ENCODE data around the gene WDR27. TPM values are rescaled to one million over a fixed set of nuclear protein-coding genes. Genes with fewer than 3 reads are reported as not detected.

The WDR27 gene
- total RNA-seq, 1 donor from 2014 or later, result 27.2 TPM

DNA sequence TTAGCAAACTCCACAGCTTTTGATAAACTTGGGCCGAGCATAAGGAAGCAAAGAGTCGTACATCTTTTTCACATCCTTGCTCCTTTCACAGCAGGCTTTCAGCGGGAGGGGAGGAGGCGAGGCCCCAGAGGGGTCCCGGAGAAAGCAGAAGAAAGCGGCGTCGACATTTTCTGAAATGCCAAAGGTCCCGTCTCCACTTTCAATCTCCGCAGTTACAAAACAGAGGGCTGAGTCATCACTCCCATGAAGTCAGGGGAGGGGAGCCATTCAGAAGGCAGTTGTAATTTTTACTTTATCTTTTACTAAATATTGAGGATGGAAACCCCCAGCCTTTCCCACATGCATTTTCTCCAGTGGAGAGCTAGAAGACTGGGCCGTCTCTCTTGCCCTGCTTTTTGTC, 274.0 kb downstream of the WDR27 start:
- no peak for TF ChIP-seq CTCF (conservative IDR thresholded peaks at IDR 0.05; ENCODE audit: low read depth, low read length)
- H3K4me3 ChIP-seq (ENCODE audit: low read depth, low read length), result no peak overlapping the region

GRCh38 chr6:169426611-169427010, 275.2 kb downstream of the WDR27 start:
- no peak for TF ChIP-seq CTCF (conservative IDR thresholded peaks at IDR 0.05; ENCODE audit: low read depth, low read length)
- no peak overlapping the region for H3K4me3 ChIP-seq (ENCODE audit: low read depth, low read length)
- no peak for DNase-seq (ENCODE audit: low read depth)

More for the DNA sequence above, 274.0 kb downstream of the WDR27 start:
- no peak for DNase-seq (ENCODE audit: low read depth)

DNA sequence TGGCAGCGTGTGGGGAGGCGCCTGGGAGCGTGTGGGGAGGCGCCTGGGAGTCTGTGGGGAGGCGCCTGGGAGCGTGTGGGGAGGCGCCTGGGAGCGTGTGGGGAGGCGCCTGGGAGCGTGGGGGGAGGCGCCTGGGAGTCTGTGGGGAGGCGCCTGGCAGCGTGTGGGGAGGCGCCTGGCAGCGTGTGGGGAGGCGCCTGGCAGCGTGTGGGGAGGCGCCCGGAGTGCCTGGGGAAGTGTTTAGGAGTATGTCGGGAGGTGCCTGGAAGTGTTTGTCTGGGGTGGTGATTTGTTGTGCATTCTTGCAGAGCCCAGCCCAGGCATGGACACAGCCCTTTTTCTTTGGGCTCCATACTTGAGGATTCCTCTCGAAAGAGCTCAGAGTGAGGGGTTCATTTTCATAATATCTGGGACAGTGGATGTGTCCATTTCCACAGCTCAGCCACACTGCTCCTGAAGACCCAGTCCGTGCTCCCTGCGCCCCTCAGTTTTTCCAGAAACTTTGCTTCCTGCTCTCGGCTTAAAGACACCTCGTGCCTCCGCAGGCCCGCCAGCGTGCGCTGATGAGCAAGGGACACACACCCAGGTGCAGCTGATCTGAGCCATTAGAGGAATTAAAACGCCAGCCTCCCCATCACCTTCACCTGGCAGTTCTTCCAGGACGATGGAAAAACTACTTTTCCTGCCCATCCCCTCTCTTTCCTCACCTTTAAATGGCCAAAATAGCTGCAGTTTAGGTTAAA, 276.0 kb downstream of the WDR27 start:
- no peak for TF ChIP-seq CTCF (conservative IDR thresholded peaks at IDR 0.05; ENCODE audit: low read depth, low read length)
- H3K4me3 ChIP-seq (ENCODE audit: low read depth, low read length), result peak overlapping the region; percentile 20
- DNase-seq (ENCODE audit: low read depth), result no peak

GRCh38 chr6:169424821-169425240, 277.0 kb downstream of the WDR27 start:
- no peak for TF ChIP-seq CTCF (conservative IDR thresholded peaks at IDR 0.05; ENCODE audit: low read depth, low read length)
- H3K4me3 ChIP-seq (ENCODE audit: low read depth, low read length), result peak overlapping the region; percentile 43
- no peak for DNase-seq (ENCODE audit: low read depth)

GRCh38 chr6:169424149-169424804, 277.6 kb downstream of the WDR27 start:
- TF ChIP-seq CTCF (conservative IDR thresholded peaks at IDR 0.05; ENCODE audit: low read depth, low read length), result no peak
- DNase-seq (ENCODE audit: low read depth), result no peak
- H3K4me3 ChIP-seq (ENCODE audit: low read depth, low read length), result peak overlapping the region; percentile 43

DNA sequence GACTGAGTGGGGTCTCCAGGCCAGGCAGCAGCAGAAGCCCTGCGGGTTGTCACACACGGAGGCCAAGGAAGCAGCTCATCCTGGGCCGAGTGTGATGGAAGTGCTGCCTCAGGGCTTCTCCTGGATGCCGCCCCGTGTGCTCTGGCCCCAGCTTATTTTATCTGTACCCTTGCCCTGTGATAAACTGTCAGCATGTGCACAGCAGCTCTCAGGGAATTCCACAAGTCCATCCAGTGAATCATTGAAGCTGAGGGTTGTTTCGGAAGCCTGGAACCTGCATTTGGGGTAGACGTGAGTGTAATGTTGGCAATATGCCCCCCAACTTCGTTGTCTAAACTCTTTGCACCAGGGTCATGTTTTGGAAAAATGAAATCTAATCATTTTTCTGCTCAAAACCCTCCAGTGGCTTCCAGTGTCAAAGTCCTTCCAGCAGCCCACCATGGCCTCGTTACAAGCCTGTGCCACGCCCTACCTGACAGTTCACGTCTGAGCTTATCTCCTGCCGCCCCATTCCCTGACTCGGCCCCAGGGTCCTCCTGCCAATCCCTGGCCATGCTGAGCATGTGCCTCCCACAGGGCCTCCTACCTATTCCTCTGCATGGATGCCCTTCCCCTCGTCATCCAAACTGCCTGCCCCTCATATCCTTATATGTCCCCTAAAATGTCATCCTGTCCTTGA, 280.1 kb downstream of the WDR27 start:
- no peak overlapping the region for H3K4me3 ChIP-seq (ENCODE audit: low read depth, low read length)
- no peak for DNase-seq (ENCODE audit: low read depth)
- TF ChIP-seq CTCF (conservative IDR thresholded peaks at IDR 0.05; ENCODE audit: low read depth, low read length), result no peak
